Fibroblast of lung (primary cell): ENCODE data around the gene MYCL. TPM values are rescaled to one million over a fixed set of nuclear protein-coding genes. Genes with fewer than 3 reads are reported as not detected.
A peak's percentile ranks its signal among the peaks of the same experiment; 100 is the strongest.
"Not testable (repeated sequence)": the region's sequence is repeated elsewhere in the genome, so short reads cannot be mapped to it uniquely, and the experiment has no call there.

Experiments used
- DNase-seq, 2 donors: peaks; one replicate each; pipeline versions ENCODE4 v3.0.0 to v3.0.0-alpha.2; 2010; ENCODE audit warnings: low read depth in 2 of 2
- H2AFZ ChIP-seq: 2 replicates; pipeline ENCODE4 v1.5.1; 2012; ENCODE audit warnings: low read length, control low read depth, inconsistent platforms
- H3K27ac ChIP-seq: 2 replicates; pipeline ENCODE4 v1.5.1; 2011; ENCODE audit warnings: low read length, control low read depth; ENCODE audit not compliant: insufficient read depth
- H3K27me3 ChIP-seq: 2 replicates; pipeline ENCODE4 v1.5.1; 2011; ENCODE audit warnings: mild to moderate bottlenecking, low read length; ENCODE audit not compliant: control insufficient read depth, insufficient read depth
- H3K36me3 ChIP-seq: 2 replicates; pipeline ENCODE4 v1.5.1; 2011; ENCODE audit warnings: low read length; ENCODE audit not compliant: control insufficient read depth, insufficient read depth
- H3K4me1 ChIP-seq: 2 replicates; pipeline ENCODE4 v1.5.1; 2011; ENCODE audit warnings: low read length; ENCODE audit not compliant: control insufficient read depth, insufficient read depth; ENCODE audit errors: extremely low read depth
- H3K4me2 ChIP-seq: 2 replicates; pipeline ENCODE4 v1.5.1; 2011; ENCODE audit warnings: low read length, control low read depth; ENCODE audit not compliant: insufficient read depth; ENCODE audit errors: extremely low read depth
- H3K4me3 ChIP-seq, 4 experiments: fragments of 200-600 bp in 1 of 4; sonication (generic) in 1 of 4; replicated peaks in 1 of 4; 2 replicates each; pipeline ENCODE4 v1.5.1; 2011 to 2016; ENCODE audit warnings: low read length in 4 of 4, low read depth in 3 of 4, mild to moderate bottlenecking in 3 of 4, control low read depth in 2 of 4, inconsistent platforms in 1 of 4, mixed read lengths in 1 of 4; ENCODE audit not compliant: insufficient read depth in 1 of 4; ENCODE audit errors: control extremely low read depth in 1 of 4
- H3K79me2 ChIP-seq: 2 replicates; pipeline ENCODE4 v1.5.1; 2012; ENCODE audit warnings: mild to moderate bottlenecking, low read length, inconsistent platforms; ENCODE audit not compliant: control insufficient read depth, insufficient read depth
- H3K9ac ChIP-seq: 2 replicates; pipeline ENCODE4 v1.5.1; 2011; ENCODE audit warnings: mild to moderate bottlenecking, low read length, control low read depth; ENCODE audit not compliant: insufficient read depth
- H3K9me3 ChIP-seq: 2 replicates; pipeline ENCODE4 v1.5.1; 2012; ENCODE audit warnings: low read depth, low read length; ENCODE audit not compliant: control insufficient read depth, insufficient read depth
- H4K20me1 ChIP-seq: 2 replicates; pipeline ENCODE4 v1.5.1; 2011; ENCODE audit warnings: low read length; ENCODE audit not compliant: control insufficient read depth, insufficient read depth; ENCODE audit errors: extremely low read depth
- EZH2 ChIP-seq: IDR thresholded peaks from 2 replicates; pipeline ENCODE4 v1.5.1; 2012; ENCODE audit warnings: low read length, control low read depth, mild to moderate bottlenecking; ENCODE audit errors: missing control alignments
- polyA plus RNA-seq, 2 donors: library from polyadenylated mRNA; depleted of rRNA in 1 of 2; stranded (reverse) in 1 of 2; unstranded in 1 of 2; fragments of >200 nt; gene quantifications; 2 replicates each; pipeline ENCODE4 v1.2.1, GENCODE V29; 2011 to 2012; ENCODE audit warnings: missing spikeins in 1 of 2
- total RNA-seq: library from RNA; depleted of rRNA; stranded (reverse); fragments of >200 nt; gene quantifications from 2 replicates; pipeline ENCODE4 v1.2.1, GENCODE V29; 2014
- TF ChIP-seq, protein P1 (sequence below), 2 donors: IDR thresholded peaks in 1 of 2; conservative IDR thresholded peaks in 1 of 2; 1 replicate in 1 of 2; 2 replicates in 1 of 2; pipeline ENCODE4 v1.5.1; 2011 to 2012; ENCODE audit warnings: low read length in 2 of 2, control low read depth in 1 of 2, inconsistent platforms in 1 of 2, low read depth in 1 of 2, mild to moderate bottlenecking in 1 of 2

The MYCL gene
- total and polyA plus RNA-seq, 2 donors (not counting 1 experiment from before 2014, with no cell fraction given), result under 0.01 to 0.09 TPM

DNA sequence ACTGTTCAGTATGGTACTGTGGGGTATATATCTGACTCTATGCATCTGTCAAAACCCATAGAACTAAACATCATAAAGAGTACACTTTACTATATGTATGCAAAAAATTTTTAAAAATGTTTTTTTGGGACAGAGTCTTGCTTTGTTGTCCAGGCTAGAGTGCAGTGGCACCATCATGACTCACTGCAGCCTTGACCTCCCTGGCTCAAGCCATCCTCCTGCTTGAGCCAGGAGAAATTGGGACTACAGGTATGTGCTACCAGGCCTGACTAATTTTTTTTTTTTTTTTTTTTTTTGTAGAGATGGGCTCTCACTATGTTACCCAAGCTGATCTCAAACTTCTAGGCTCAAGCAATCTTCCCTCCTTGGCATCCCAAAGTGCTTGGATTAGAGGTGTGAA lies 29.9 kb downstream of the MYCL start:
- DNase-seq, result no peak
- TF ChIP-seq, protein P1, sequence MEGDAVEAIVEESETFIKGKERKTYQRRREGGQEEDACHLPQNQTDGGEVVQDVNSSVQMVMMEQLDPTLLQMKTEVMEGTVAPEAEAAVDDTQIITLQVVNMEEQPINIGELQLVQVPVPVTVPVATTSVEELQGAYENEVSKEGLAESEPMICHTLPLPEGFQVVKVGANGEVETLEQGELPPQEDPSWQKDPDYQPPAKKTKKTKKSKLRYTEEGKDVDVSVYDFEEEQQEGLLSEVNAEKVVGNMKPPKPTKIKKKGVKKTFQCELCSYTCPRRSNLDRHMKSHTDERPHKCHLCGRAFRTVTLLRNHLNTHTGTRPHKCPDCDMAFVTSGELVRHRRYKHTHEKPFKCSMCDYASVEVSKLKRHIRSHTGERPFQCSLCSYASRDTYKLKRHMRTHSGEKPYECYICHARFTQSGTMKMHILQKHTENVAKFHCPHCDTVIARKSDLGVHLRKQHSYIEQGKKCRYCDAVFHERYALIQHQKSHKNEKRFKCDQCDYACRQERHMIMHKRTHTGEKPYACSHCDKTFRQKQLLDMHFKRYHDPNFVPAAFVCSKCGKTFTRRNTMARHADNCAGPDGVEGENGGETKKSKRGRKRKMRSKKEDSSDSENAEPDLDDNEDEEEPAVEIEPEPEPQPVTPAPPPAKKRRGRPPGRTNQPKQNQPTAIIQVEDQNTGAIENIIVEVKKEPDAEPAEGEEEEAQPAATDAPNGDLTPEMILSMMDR (conservative IDR thresholded peaks at IDR 0.05 in 1 of 2, IDR thresholded peaks at IDR 0.05 in 1 of 2; ENCODE audit: low read depth in 1 of 2, low read length in 2 of 2), result no peak
- TF ChIP-seq EZH2, result no peak
- Histone ChIP-seq H3K36me3 (no peaks in the 10 kb centered on the region), H3K27ac (no peak overlapping the region), H2AFZ (no peak overlapping the region), H3K9me3 (no peaks in the 10 kb centered on the region), H3K9ac (no peak overlapping the region), H3K4me1 (peaks cover 3% of the 10 kb centered on the region), H4K20me1 (no peaks in the 10 kb centered on the region), H3K79me2 (peaks cover 16% of the 10 kb centered on the region), H3K4me3 (no peak overlapping the region), H3K27me3 (no peaks in the 10 kb centered on the region), H3K4me2 (no peak overlapping the region)

DNA sequence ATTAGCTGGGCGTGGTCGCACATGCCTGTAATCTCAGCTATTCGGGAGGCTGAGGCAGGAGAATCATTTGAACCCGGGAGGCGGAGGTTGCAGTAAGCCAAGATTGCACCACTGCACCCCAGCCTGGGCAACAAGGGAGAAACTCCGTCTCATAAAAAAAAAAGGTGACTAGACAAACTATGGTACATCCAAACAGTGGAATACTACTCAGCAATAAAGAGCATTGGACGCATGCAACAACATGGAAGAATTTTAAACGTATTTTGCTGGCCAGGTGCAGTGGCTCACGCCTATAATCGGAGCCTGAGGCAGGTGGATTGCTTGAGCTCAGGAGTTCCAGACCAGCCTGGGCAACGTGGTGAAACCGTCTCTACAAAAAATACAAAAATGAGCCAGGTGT lies 30.7 kb downstream of the MYCL start:
- not testable (repeated sequence) for H3K27me3 ChIP-seq, DNase-seq, H4K20me1 ChIP-seq, H3K9me3 ChIP-seq, H3K4me1 ChIP-seq, H3K36me3 ChIP-seq, H3K4me3 ChIP-seq, H3K27ac ChIP-seq, H2AFZ ChIP-seq, H3K4me2 ChIP-seq, H3K9ac ChIP-seq
- H3K79me2 ChIP-seq, result peaks cover 15% of the 10 kb centered on the region

DNA sequence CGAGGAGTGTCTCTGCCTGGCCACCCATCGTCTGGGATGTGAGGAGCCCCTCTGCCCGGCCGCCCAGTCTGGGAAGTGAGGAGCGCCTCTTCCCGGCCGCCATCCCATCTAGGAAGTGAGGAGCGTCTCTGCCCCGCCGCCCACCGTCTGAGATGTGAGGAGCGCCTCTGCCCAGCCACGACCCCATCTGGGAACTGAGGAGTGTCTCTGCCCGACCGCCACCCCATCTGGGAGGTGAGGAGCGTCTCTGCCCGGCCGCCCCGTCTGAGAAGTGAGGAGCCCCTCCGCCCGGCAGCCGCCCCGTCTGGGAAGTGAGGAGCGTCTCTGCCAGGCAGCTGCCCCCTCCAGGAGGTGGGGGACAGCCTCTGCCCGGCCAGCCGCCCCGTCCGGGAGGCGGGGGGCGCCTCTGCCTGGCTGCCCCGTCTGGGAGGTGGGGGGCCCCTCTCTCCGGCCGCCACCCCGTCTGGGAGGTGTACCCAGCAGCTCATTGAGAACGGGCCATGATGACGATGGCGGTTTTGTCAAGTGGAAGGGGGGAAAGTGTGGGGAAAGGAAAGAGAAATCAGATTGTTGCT lies 32.1 kb downstream of the MYCL start:
- not testable (repeated sequence) for H3K4me2 ChIP-seq, H3K4me3 ChIP-seq, H2AFZ ChIP-seq, H3K36me3 ChIP-seq, DNase-seq, H4K20me1 ChIP-seq, H3K9me3 ChIP-seq, H3K9ac ChIP-seq, H3K4me1 ChIP-seq, H3K27ac ChIP-seq, H3K27me3 ChIP-seq
- peaks cover 20% of the 10 kb centered on the region for H3K79me2 ChIP-seq

DNA sequence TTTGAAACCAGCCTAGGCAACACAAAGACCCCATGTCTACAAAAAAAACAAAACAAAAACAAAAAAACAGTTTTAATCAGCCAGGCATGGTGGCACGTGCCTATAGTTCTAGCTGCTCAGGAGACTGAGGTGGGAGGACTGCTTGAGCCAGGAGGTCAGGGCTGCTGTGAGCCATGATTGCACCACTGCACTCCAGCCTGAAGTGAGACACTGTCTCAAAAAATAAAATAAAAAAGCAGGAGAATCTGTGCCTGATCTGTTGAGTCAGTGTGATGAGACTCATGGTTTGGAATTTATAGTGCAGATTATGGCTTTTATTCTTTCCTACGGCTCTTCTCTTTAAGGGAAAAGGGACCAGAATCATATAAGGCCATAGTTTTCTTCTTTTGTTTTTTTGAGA lies 35.0 kb downstream of the MYCL start:
- H3K4me1 ChIP-seq, result peaks cover 4% of the 10 kb centered on the region
- no peaks in the 10 kb centered on the region for H3K36me3 ChIP-seq
- TF ChIP-seq, protein P1 (conservative IDR thresholded peaks at IDR 0.05 in 1 of 2, IDR thresholded peaks at IDR 0.05 in 1 of 2; ENCODE audit: low read depth in 1 of 2, low read length in 2 of 2), result no peak
- TF ChIP-seq EZH2, result no peak
- H3K27me3 ChIP-seq, result no peaks in the 10 kb centered on the region
- peak; percentile 53 to 78 for DNase-seq
- no peak overlapping the region for H2AFZ ChIP-seq
- no peak overlapping the region for H3K4me2 ChIP-seq
- H3K4me3 ChIP-seq, result no peak overlapping the region
- no peak overlapping the region for H3K9ac ChIP-seq
- H3K27ac ChIP-seq, result no peak overlapping the region
- no peaks in the 10 kb centered on the region for H4K20me1 ChIP-seq
- H3K9me3 ChIP-seq, result no peaks in the 10 kb centered on the region
- peaks cover 23% of the 10 kb centered on the region for H3K79me2 ChIP-seq
